GM18909 (cell line): ENCODE measurements around the gene NUDCD3.

Experiments
- ATAC-seq: cut with Tn5 transposase; IDR thresholded peaks from one replicate; pipeline ENCODE4 v1.9.1; 2021; ENCODE audit warnings: mild to moderate bottlenecking; ENCODE audit not compliant: unreplicated experiment, poor library complexity

The NUDCD3 gene

GRCh38 chr7:44411306-44411705 is 79.2 kb downstream of the NUDCD3 start:
- no peak for ATAC-seq

- ATAC-seq = no peak
Measured at GRCh38 chr7:44408596-44408995, 81.9 kb downstream of the NUDCD3 start.

GRCh38 chr7:44403775-44404174 is 86.7 kb downstream of the NUDCD3 start:
- ATAC-seq = no peak

- ATAC-seq = no peak
Measured at GRCh38 chr7:44403176-44403759, 87.2 kb downstream of the NUDCD3 start.

GRCh38 chr7:44402401-44403060 is 87.9 kb downstream of the NUDCD3 start:
- ATAC-seq = no peak

- no peak for ATAC-seq
Measured at GRCh38 chr7:44401692-44402091, 88.8 kb downstream of the NUDCD3 start.

GRCh38 chr7:44400033-44400511 is 90.4 kb downstream of the NUDCD3 start:
- ATAC-seq = no peak

GRCh38 chr7:44398953-44399574 is 91.4 kb downstream of the NUDCD3 start:
- ATAC-seq = no peak

GRCh38 chr7:44398511-44398911 is 91.9 kb downstream of the NUDCD3 start:
- ATAC-seq = no peak

- ATAC-seq = no peak
Measured at GRCh38 chr7:44396931-44397545, 93.4 kb downstream of the NUDCD3 start.

- ATAC-seq = no peak
Measured at GRCh38 chr7:44396496-44396895, 94.0 kb downstream of the NUDCD3 start.

GRCh38 chr7:44395067-44395466 is 95.4 kb downstream of the NUDCD3 start:
- ATAC-seq = no peak

- no peak for ATAC-seq
Measured at GRCh38 chr7:44394636-44395035, 95.8 kb downstream of the NUDCD3 start.

GRCh38 chr7:44394112-44394447 is 96.4 kb downstream of the NUDCD3 start:
- ATAC-seq = no peak

GRCh38 chr7:44393238-44394111 is 97.0 kb downstream of the NUDCD3 start:
- no peak for ATAC-seq

- no peak for ATAC-seq
Measured at GRCh38 chr7:44392618-44393010, 97.8 kb downstream of the NUDCD3 start.

- no peak for ATAC-seq
Measured at GRCh38 chr7:44391746-44392617, 98.5 kb downstream of the NUDCD3 start.

- no peak for ATAC-seq
Measured at GRCh38 chr7:44391171-44391570, 99.3 kb downstream of the NUDCD3 start.

GRCh38 chr7:44390701-44391100 is 99.8 kb downstream of the NUDCD3 start:
- ATAC-seq = no peak
